ENCODE data around the gene CDKN2C.
"Not testable (repeated sequence)": the region's sequence is repeated elsewhere in the genome, so short reads cannot be mapped to it uniquely, and the experiment has no call there.

CDKN2C gene

DNA sequence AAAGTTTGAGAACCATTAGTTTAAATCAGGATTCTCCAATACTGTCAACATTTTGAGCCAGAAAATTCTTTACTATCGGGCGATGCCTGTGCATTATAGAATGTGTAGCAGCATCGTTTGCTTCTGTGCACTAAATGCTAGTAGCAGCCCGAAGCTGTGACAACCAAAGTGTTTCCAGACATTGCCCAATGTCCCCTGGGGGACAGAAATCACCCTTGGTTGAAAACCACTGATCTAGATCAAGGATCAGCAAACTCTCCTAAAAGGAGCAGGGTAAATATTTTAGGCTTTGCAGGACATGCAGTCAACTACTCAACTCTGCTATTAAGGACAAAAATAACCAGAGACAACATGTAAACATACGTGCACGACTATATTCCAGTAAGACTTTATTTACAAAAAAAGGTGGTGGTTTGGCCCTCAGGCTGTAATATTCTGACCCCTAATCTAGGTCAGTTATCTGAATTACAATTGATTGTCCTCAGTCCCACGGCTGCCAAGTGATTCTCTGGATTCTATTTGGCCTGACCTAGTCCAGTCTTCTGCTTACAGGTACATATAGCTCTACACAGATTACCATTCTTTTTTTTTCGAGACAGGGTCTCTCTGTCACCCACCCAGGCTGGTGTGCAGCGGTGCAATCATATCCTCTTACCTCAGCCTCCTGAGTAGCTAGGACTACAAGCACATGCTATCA, 20.6 kb upstream of the CDKN2C start:
- no peak overlapping the region for H3K27ac Mint-ChIP-seq
- H3K9me3 Mint-ChIP-seq = no peaks in the 10 kb centered on the region
- no peak overlapping the region for H3K4me3 Mint-ChIP-seq
- no peaks in the 10 kb centered on the region for H3K27me3 Mint-ChIP-seq
- DNase-seq = no peak
- H3K4me1 Mint-ChIP-seq = peaks cover 26 to 62% of the 10 kb centered on the region in 2 donors
- ATAC-seq (replicated peaks) = no peak
- peaks cover 5 to 19% of the 10 kb centered on the region in 2 donors for H3K36me3 Mint-ChIP-seq

DNA sequence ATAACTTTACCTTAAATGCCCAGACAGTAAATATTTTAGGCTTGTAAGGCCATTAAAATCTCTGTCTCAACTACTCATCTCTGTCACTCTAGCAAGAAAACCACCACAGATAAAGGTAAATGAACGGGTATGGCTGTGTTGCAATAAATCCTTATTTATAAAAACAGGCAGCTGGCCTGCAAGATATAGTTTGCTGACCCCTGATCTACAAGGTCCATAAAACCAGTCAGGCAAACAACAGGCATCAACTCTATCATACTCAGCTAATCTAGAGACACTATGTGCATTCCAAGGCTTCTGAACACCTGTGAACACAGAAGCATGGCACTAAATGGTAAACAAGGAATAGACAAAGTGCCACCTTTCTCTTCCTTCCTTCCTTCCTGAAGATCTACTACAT, 19.6 kb upstream of the CDKN2C start:
- no peaks in the 10 kb centered on the region for H3K9me3 Mint-ChIP-seq
- H3K27me3 Mint-ChIP-seq = no peaks in the 10 kb centered on the region
- no peak overlapping the region for H3K4me3 Mint-ChIP-seq
- DNase-seq (no peak), ATAC-seq (replicated peaks) (no peak)
- no peak overlapping the region for H3K27ac Mint-ChIP-seq
- H3K4me1 Mint-ChIP-seq = peaks cover 24 to 64% of the 10 kb centered on the region in 2 donors
- H3K36me3 Mint-ChIP-seq = peaks cover 5 to 16% of the 10 kb centered on the region in 2 donors

DNA sequence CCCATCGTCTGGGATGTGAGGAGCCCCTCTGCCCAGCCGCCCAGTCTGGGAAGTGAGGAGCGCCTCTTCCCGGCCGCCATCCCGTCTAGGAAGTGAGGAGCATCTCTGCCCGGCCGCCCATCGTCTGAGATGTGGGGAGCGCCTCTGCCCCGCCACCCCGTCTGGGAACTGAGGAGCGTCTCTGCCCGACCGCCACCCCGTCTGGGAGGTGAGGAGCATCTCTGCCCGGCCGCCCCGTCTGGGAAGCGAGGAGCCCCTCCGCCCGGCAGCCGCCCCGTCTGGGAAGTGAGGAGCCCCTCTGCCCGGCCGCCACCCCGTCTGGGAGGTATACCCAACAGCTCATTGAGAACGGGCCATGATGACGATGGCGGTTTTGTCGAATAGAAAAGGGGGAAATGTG, 17.5 kb upstream of the CDKN2C start:
- ATAC-seq (replicated peaks) = not testable (repeated sequence)

DNA sequence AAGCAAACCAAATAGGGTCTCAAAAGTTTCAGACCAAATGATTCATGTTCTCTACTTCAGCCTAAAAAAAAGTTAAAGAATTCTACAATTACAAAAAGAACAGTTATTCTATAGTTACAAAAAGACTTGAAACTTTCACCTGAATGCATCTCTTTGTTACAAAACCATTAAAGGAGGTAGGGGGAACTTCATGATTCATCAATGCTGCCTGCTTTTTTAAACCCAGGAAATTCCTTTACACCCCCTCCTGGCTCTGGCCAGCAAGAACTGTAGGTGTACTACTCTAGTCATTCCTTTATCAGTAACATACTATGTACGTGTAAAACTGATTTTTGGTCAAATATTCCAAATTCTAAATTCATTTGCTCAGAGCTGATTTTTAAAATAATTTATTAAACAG, 14.9 kb upstream of the CDKN2C start:
- Mint-ChIP-seq H3K27ac (no peak overlapping the region), H3K9me3 (no peaks in the 10 kb centered on the region), H3K36me3 (peaks cover 2 to 10% of the 10 kb centered on the region in 2 donors), H3K4me3 (no peak overlapping the region), H3K27me3 (no peaks in the 10 kb centered on the region), H3K4me1 (peaks cover 17 to 41% of the 10 kb centered on the region in 2 donors)
- DNase-seq (no peak), ATAC-seq (replicated peaks) (no peak)

More for the DNA sequence above, 17.5 kb upstream of the CDKN2C start:
- not testable (repeated sequence) for H3K4me3 Mint-ChIP-seq, H3K9me3 Mint-ChIP-seq, H3K27me3 Mint-ChIP-seq, H3K27ac Mint-ChIP-seq, DNase-seq
- H3K4me1 Mint-ChIP-seq = peaks cover 25 to 53% of the 10 kb centered on the region in 2 donors
- H3K36me3 Mint-ChIP-seq = peaks cover 5 to 16% of the 10 kb centered on the region in 2 donors

DNA sequence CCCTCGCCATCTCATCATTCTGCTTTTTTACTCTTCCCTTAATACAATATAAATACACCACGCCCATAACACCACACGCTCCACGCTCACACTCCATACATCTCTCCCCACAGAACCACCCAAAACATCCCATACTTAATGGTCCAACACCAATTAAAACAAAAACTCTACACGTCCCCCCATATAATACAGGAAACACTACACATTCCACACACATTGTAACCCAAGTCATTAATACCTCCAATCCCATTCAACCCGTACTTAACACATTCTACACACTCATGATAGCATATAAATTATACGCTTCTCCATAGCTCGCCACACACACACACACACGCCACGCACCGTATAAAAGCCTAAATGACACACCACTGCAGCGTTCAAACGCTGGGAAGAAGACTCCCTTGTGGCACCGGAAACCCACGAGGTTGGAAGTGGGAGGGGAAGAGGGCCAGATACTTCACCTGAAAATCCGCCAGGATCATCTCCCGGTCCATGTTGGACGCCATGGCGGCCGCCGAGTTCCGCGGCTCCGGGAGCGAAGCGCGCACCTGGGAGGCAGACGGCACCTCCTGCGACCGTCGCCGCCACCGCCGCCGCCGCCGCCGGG, 10.6 kb upstream of the CDKN2C start:
- Mint-ChIP-seq H3K4me3 (peak overlapping the region; percentile 83 to 87), H3K27me3 (no peaks in the 10 kb centered on the region), H3K36me3 (no peaks in the 10 kb centered on the region), H3K9me3 (no peaks in the 10 kb centered on the region), H3K4me1 (peaks cover 11 to 30% of the 10 kb centered on the region in 2 donors), H3K27ac (peak overlapping the region; percentile 15)
- DNase-seq (no peak), ATAC-seq (replicated peaks) (peak; percentile 26 to 28)

DNA sequence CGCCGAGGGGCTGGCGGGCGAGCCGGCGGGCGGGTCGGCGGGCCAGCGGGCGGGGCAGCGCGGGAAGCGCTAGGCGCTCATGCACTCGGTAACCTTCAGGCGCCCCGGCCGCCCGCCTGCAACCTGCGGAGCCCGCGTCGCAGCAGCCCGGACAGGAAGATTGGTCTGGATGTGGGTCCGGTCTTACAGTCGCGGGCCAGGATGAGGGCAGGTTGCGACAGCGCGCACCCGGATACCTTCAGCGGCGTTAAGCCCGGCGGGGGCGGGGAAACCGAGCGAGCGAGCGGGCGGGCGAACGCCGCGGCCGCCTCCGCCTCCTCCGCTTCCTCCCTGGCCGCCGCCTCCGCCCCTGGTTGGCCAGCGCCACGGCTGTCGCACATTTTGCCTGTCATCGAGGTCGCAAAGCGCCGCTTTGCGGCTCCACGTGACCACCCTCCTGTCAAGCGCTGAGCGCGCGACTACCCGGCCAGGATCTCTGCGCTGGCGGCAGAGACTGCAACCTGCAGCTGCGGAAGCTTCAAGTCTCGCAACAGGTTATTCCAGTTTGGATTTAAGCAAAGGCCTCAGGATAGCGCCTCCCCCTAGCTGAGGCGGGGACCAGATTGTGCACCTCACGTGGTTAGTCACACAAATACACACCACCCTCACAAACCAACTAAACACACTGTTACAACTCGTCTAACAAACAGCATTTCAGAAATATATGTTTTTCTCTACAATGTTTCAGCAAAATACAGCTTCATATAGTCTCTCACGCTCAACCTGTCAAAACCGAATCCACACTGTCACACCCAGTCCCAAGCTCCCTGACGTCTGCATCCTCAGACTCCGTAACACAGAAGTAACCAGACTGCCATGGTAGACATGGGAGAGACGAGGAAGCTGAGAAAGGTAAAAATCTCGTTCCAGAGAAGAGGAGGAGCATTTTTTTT, 9.9 kb upstream of the CDKN2C start, which contains the start of gene FAF1:
FAF1 (minus strand) TSS at position 355 of the 932 bp plus-strand sequence. CDS start 456 bp downstream, outside the sequence.
- peaks cover 11 to 26% of the 10 kb centered on the region in 2 donors for H3K4me1 Mint-ChIP-seq
- peak within 1 kb of the TSS; percentile 83 to 87 for H3K4me3 Mint-ChIP-seq
- H3K27me3 Mint-ChIP-seq = no peaks in the 10 kb centered on the region
- no peaks in the 10 kb centered on the region for H3K9me3 Mint-ChIP-seq
- no peaks in the 10 kb centered on the region for H3K36me3 Mint-ChIP-seq
- ATAC-seq (replicated peaks) (peak; percentile 90 to 95), DNase-seq (peak; percentile 97)
- peak within 1 kb of the TSS; percentile 96 for H3K27ac Mint-ChIP-seq

DNA sequence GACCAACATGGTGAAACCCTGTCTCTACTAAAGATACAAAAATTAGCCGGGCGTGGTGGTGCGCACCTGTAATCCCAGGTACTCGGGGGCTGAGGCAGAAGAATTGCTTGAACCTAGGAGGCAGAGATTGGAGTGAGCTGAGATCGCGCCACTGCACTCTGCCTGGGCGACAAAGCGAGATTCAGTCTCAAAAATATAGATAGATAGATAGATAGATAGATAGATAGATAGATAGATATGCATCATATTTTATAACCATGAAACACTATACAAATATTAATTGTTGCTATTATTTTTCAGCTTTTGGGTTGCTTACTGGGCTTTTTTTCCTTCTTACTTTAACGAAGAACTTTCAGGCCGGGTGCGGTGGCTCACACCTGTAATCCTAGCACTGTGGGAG, 5.2 kb upstream of the CDKN2C start:
- peaks cover 10 to 20% of the 10 kb centered on the region in 2 donors for H3K4me1 Mint-ChIP-seq
- no peaks in the 10 kb centered on the region for H3K36me3 Mint-ChIP-seq
- no peak overlapping the region for H3K4me3 Mint-ChIP-seq
- no peaks in the 10 kb centered on the region for H3K9me3 Mint-ChIP-seq
- no peaks in the 10 kb centered on the region for H3K27me3 Mint-ChIP-seq
- H3K27ac Mint-ChIP-seq = no peak overlapping the region
- ATAC-seq (replicated peaks) (no peak), DNase-seq (no peak)

DNA sequence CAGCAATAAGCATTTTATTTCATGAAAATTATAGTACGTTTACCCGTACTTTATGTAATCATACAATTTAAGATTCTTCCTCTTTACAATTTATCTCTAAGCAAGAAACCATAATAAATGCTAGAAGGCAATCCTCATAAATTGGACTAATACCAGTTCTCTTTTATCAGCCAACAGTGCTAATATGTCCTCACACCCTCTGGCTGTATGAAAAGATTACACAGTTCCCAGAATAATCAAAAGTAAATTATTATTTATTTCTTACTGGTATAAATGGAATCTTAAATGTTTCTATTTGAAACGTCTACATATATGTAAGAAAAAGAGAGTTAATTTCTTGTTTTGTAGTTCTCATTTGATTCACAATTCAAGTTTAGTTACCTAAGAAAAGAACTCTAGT, 3.1 kb upstream of the CDKN2C start:
- ATAC-seq (replicated peaks) (no peak), DNase-seq (no peak)
- H3K27me3 Mint-ChIP-seq = peaks cover 0 to 8% of the 10 kb centered on the region in 2 donors
- H3K9me3 Mint-ChIP-seq = no peaks in the 10 kb centered on the region
- H3K36me3 Mint-ChIP-seq = no peaks in the 10 kb centered on the region
- H3K4me1 Mint-ChIP-seq = peaks cover 11 to 21% of the 10 kb centered on the region in 2 donors
- H3K27ac Mint-ChIP-seq = no peak overlapping the region
- H3K4me3 Mint-ChIP-seq = no peak overlapping the region

DNA sequence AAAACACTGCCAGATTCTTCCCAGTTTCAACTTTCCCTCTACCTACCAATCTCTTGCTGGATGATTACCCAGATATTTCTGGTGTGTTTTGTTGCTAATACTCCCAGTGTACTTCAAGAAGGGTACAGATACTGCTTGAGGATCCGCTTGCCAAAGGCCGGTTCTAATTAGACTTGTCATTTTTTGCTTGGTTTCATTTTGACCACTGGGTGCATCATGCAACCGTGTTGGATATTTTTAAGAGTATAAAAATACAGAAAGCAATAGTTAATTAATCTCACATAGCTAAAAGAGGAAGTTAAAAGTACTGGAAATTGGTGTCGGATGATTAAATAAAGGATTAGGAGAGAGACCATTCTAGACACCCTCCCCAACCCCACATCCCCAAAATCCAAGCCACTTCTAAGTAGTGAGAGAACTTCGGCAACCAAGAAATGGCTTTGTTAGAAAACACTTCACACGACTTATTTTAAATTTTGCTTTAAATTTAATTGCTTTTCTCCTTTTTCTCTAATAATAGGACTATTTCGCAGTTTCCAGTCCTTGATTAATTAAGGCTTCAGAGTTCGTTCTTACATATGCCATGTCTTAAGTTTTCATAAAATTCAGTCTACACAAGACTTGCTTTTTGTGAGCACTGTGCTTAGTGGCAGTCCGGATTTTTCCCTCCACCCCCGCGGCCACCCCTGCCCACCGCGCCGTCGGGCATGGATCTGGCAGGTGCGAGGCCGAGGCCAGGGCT, 2.5 kb upstream of the CDKN2C start:
- H3K4me3 Mint-ChIP-seq = peak overlapping the region; percentile 83 to 93
- DNase-seq = no peak
- no peak for ATAC-seq (replicated peaks)
- no peaks in the 10 kb centered on the region for H3K9me3 Mint-ChIP-seq
- no peaks in the 10 kb centered on the region for H3K36me3 Mint-ChIP-seq
- H3K27me3 Mint-ChIP-seq = peaks cover 0 to 8% of the 10 kb centered on the region in 2 donors
- peak overlapping the region; percentile 86 for H3K27ac Mint-ChIP-seq
- peaks cover 11 to 21% of the 10 kb centered on the region in 2 donors for H3K4me1 Mint-ChIP-seq

DNA sequence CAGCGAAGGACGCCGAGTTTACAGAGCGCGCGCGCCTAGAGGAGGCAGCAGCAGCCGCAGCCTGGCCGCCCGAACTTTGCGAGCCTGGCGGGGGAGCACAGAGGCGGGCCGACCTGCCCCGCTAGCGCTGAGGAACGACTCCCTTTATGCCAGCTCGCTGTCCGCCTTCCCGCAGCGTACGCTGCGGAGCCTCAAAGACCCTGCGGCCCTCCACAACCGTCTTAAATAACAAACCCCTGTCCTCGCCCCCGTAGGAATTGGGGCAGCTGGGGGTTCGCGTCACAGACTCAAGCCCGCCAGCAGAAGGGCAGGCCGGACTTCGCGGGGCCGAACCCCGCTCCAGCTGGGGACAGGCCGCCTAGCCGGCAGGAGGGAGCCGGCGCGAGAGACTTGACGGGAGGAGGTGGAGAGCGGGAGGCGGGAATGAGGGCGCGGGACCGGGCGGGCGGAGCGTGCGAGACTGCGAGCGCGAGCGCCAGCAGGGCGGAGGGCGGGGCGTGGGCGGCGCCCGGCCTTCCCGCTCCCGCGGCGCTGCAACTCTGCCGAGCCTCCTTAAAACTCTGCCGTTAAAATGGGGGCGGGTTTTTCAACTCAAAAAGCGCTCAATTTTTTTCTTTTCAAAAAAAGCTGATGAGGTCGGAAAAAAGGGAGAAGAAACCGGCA, 1.8 kb upstream of the CDKN2C start:
- peak; percentile 64 for DNase-seq
- Mint-ChIP-seq H3K4me1 (peaks cover 11 to 21% of the 10 kb centered on the region in 2 donors), H3K36me3 (no peaks in the 10 kb centered on the region), H3K27ac (peak overlapping the region; percentile 86), H3K4me3 (peak overlapping the region; percentile 83 to 93), H3K27me3 (peaks cover under 1 to 8% of the 10 kb centered on the region in 2 donors), H3K9me3 (no peaks in the 10 kb centered on the region)
- ATAC-seq (replicated peaks) = peak; percentile 81 to 86

DNA sequence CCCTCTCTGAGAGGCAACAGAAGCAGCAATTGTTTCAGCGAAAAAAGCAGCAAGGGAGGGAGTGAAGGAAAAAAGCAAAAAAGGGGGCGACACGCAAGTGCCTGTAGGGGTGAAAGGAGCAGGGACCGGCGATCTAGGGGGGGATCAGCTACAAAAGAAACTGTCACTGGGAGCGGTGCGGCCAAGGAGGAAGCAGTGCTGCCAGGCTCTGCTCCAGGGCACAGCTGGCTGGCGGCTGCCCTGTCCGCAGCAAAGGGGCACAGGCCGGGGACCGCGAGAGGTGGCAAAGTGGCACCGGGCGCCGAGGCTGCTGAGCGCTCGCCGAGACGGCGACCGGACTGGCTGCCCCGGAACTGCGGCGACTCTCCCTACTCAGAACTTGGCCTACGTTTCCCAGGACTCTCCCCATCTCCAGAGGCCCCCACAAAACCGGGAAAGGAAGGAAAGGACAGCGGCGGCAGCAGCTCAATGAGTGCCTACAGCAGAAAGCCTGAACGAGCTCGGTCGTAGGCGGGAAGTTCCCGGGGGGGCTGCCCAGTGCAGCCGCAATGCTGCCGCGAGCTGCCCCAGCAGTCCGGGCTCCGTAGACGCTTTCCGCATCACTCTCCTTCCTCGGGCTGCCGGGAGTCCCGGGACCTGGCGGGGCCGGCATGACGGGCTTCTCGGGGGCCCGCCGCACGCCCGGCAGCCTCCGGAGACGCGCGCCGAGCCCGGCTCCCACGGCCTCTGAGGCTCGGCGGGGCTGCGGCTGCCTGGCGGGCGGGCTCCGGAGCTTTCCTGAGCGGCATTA, 1.0 kb upstream of the CDKN2C start:
- peak; percentile 55 for DNase-seq
- Mint-ChIP-seq H3K36me3 (no peaks in the 10 kb centered on the region), H3K27ac (peak overlapping the region; percentile 86)

DNA sequence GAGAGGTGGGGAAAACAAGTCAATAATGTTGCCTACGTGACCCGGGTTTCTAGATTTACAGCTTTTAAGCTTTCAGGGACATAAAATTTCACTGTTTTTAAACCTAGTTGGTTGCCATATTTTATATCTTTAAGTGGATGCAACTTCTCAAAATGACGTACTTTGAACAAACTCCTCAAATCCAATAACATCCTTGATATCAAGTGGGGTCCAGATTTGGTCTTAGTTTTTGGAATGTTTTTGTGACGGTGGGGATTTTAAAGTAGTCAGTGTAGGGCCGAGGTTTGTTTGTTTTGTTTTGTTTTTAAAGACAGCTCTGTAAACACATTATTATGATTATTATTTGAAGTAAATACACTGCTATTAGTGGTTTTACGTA, 453 bp downstream of the CDKN2C start:
- no peak for ATAC-seq (replicated peaks)
- Mint-ChIP-seq H3K9me3 (no peaks in the 10 kb centered on the region), H3K36me3 (no peaks in the 10 kb centered on the region), H3K27me3 (peaks cover 15 to 20% of the 10 kb centered on the region in 2 donors), H3K4me3 (peak overlapping the region; percentile 83 to 93), H3K27ac (peak overlapping the region; percentile 91), H3K4me1 (peaks cover 11 to 21% of the 10 kb centered on the region in 2 donors)
- DNase-seq = no peak

More for the DNA sequence above, 1.0 kb upstream of the CDKN2C start:
- H3K4me1 Mint-ChIP-seq = peaks cover 11 to 21% of the 10 kb centered on the region in 2 donors
- no peaks in the 10 kb centered on the region for H3K9me3 Mint-ChIP-seq
- H3K4me3 Mint-ChIP-seq = peak overlapping the region; percentile 83 to 93
- peak; percentile 53 to 56 for ATAC-seq (replicated peaks)
- H3K27me3 Mint-ChIP-seq = peaks cover 8 to 12% of the 10 kb centered on the region in 2 donors
